NT2/D1 (cell line): ENCODE data around the gene JMJD8.

Experiments
- SUZ12 ChIP-seq: IDR thresholded peaks from 2 replicates; pipeline ENCODE4 v1.6.1; 2011; ENCODE audit not compliant: insufficient read length, insufficient read depth; ENCODE audit errors: extremely low read depth
- YY1 ChIP-seq: IDR thresholded peaks from 2 replicates; pipeline ENCODE4 v1.6.1; 2011; ENCODE audit not compliant: insufficient read length, insufficient read depth
- ZNF274 ChIP-seq: IDR thresholded peaks from 2 replicates; pipeline ENCODE4 v1.6.1; 2011; ENCODE audit warnings: mild to moderate bottlenecking, low read depth, low read length

GRCh38 chr16:704047-704446 lies 19.9 kb upstream of the JMJD8 start:
- TF ChIP-seq YY1 (no peak), ZNF274 (no peak), SUZ12 (no peak)
